ENCODE data around the gene GMCL2.
A peak's percentile ranks its signal among the peaks of the same experiment; 100 is the strongest.

Gene GMCL2

GRCh38 chr5:178210073-178210535 is 22.9 kb upstream of the GMCL2 start:
- H3K27ac ChIP-seq: 0 out of 2 replicates have a peak overlapping the region, but pooled peaks have one; percentile 1

GRCh38 chr5:178209334-178210072 is 22.3 kb upstream of the GMCL2 start:
- TF ChIP-seq ZFX (IDR thresholded peaks at IDR 0.05): no peak
- 0 out of 2 replicates have a peak overlapping the region, but pooled peaks have one; percentile 1 for H3K27ac ChIP-seq

More at GRCh38 chr5:178210073-178210535, 22.9 kb upstream of the GMCL2 start:
- TF ChIP-seq CTCF (conservative IDR thresholded peaks at IDR 0.05): no peak
- TF ChIP-seq ZFX (IDR thresholded peaks at IDR 0.05): no peak

GRCh38 chr5:178208540-178209227 is 21.5 kb upstream of the GMCL2 start:
- no peak overlapping the region for H3K27ac ChIP-seq

GRCh38 chr5:178207917-178208280 is 20.7 kb upstream of the GMCL2 start:
- no peak for TF ChIP-seq CTCF (conservative IDR thresholded peaks at IDR 0.05)
- no peak for TF ChIP-seq ZFX (IDR thresholded peaks at IDR 0.05)
- 0 out of 2 replicates have a peak overlapping the region, but pooled peaks have one; percentile 1 for H3K27ac ChIP-seq

More at GRCh38 chr5:178208540-178209227, 21.5 kb upstream of the GMCL2 start:
- TF ChIP-seq CTCF (conservative IDR thresholded peaks at IDR 0.05): no peak; the same call in 1 of the 2 replicates

- no peak for TF ChIP-seq ZFX (IDR thresholded peaks at IDR 0.05)
- no peak for TF ChIP-seq CTCF (conservative IDR thresholded peaks at IDR 0.05)
- H3K27ac ChIP-seq: peak overlapping the region; percentile 98
These were observed 20.2 kb upstream of the GMCL2 start for GRCh38 chr5:178207183-178207916.

GRCh38 chr5:178206166-178207101 is 19.3 kb upstream of the GMCL2 start:
- H3K27ac ChIP-seq: peak overlapping the region; percentile 98
- TF ChIP-seq CTCF (conservative IDR thresholded peaks at IDR 0.05) (no peak), ZFX (IDR thresholded peaks at IDR 0.05) (no peak)

GRCh38 chr5:178205749-178206047 is 18.5 kb upstream of the GMCL2 start:
- TF ChIP-seq CTCF (conservative IDR thresholded peaks at IDR 0.05) (no peak), ZFX (IDR thresholded peaks at IDR 0.05) (no peak)

More at GRCh38 chr5:178205749-178206047, 18.5 kb upstream of the GMCL2 start:
- peak overlapping the region; percentile 98 for H3K27ac ChIP-seq

Data from C4-2B (cell line).